GM12872 (cell line): ENCODE results near the gene LRRC63.

Experiments
- TF ChIP-seq, protein P1 (sequence below): IDR thresholded peaks from 3 replicates; pipeline ENCODE4 v1.5.1; 2011; ENCODE audit warnings: low read depth, mild to moderate bottlenecking, low read length, moderate library complexity; ENCODE audit not compliant: insufficient read depth

LRRC63 gene

DNA sequence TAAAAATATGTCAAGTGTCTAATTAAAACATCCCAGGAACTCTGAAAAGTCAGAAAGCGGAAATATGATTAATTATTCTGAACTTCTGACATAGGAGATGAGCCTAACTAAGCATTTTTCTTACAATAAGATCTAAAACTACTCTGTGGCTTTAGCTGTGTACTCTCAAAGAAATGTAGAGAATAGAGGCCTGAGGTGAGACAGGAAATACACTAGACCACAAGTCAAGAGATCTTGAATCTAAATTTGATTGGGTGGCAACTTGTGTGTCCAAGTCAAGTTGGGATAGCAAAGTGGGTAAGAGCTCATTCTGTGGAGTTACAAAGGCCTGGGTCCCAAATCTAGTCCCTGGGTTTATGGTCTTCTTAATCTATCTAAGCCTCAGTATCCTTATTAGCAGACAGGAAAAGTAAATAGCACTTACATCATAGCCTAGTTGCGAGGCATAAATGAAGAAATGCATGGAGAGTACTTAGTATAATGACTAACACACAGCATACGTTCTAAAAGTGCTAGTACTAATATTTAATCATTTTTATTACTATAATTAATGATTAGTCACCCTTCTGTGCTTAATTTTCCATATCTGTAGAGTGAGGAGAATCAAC is 9.4 kb upstream of the LRRC63 start:
- TF ChIP-seq, protein P1, sequence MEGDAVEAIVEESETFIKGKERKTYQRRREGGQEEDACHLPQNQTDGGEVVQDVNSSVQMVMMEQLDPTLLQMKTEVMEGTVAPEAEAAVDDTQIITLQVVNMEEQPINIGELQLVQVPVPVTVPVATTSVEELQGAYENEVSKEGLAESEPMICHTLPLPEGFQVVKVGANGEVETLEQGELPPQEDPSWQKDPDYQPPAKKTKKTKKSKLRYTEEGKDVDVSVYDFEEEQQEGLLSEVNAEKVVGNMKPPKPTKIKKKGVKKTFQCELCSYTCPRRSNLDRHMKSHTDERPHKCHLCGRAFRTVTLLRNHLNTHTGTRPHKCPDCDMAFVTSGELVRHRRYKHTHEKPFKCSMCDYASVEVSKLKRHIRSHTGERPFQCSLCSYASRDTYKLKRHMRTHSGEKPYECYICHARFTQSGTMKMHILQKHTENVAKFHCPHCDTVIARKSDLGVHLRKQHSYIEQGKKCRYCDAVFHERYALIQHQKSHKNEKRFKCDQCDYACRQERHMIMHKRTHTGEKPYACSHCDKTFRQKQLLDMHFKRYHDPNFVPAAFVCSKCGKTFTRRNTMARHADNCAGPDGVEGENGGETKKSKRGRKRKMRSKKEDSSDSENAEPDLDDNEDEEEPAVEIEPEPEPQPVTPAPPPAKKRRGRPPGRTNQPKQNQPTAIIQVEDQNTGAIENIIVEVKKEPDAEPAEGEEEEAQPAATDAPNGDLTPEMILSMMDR = no peak

GRCh38 chr13:46202966-46203365 is 8.8 kb upstream of the LRRC63 start:
- TF ChIP-seq, protein P1 = no peak

- TF ChIP-seq, protein P1 = no peak
Measured at GRCh38 chr13:46206143-46206542, 5.6 kb upstream of the LRRC63 start.

- TF ChIP-seq, protein P1 = no peak
Measured at GRCh38 chr13:46207828-46208227, 3.9 kb upstream of the LRRC63 start.

DNA sequence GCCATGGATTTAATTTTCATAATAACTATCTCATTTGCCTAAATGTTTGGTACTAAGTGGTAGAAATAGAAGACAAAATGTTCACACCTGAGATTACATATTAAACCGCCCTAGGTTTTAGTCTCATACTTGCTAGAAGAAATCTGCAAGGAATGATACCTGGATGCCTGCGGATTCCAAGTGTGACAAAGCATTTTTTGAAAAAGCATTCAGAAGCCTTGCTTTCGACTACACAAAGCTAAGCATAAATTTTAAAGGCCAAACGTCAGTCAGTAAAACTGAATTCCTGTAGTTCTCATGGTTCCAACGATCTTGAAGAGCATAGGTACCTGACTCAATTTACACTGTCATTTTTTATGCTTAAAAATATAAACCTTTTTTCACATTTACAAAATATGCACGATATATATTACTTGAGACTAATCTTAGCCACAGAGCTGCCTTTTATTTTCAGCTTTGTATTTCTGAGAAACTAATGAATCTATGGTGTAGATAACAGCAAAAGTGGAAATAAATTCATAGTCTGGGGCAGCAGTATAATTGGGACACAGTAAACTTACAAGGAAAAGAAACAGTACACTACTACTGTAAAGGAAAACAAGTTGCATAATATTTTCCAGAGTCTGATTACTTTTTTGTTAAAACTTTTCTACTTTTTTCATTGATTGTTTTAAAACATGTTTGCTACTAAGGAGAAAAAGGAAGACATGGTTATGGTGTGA is 1.2 kb upstream of the LRRC63 start:
- TF ChIP-seq, protein P1 = no peak

GRCh38 chr13:46211116-46211482 is 629 bp upstream of the LRRC63 start:
- TF ChIP-seq, protein P1 = no peak

GRCh38 chr13:46213242-46213641 is 1.5 kb downstream of the LRRC63 start:
- TF ChIP-seq, protein P1 = no peak
